Measurements from ENCODE around the gene ADSS2. TPM values are rescaled to one million over a fixed set of nuclear protein-coding genes. Genes with fewer than 3 reads are reported as not detected.

Gene ADSS2
- total RNA-seq, 1 experiment from 2014 or later: 46.2 TPM

- no peak for ATAC-seq
- H3K27me3 ChIP-seq (ENCODE audit: insufficient read depth, low read length): no peaks in the 10 kb centered on the region
- H3K9me3 ChIP-seq (ENCODE audit: control insufficient read depth in 1 of 2, insufficient read depth in 1 of 2, low read depth in 1 of 2, low read length in 2 of 2): no peaks in the 10 kb centered on the region
- H2AFZ ChIP-seq (ENCODE audit: low read depth, low read length, poor library complexity, severe bottlenecking): no peak overlapping the region
- H3K79me2 ChIP-seq (ENCODE audit: insufficient read depth, low read length): no peaks in the 10 kb centered on the region
- no peak overlapping the region for H3K4me2 ChIP-seq (ENCODE audit: low read length)
- no peaks in the 10 kb centered on the region for H4K20me1 ChIP-seq (ENCODE audit: insufficient read depth)
- TF ChIP-seq EZH2 (IDR thresholded peaks at IDR 0.05): no peak
- no peak for TF ChIP-seq JUND (IDR thresholded peaks at IDR 0.05)
- no peak for TF ChIP-seq CTCF (IDR thresholded peaks at IDR 0.05 in 2 of 3, conservative IDR thresholded peaks at IDR 0.05 in 1 of 3; ENCODE audit: borderline replicate concordance in 1 of 3, insufficient read depth in 1 of 3, low read depth in 2 of 3, low read length in 2 of 3)
- no peak for TF ChIP-seq SRF (IDR thresholded peaks at IDR 0.05; ENCODE audit: low read depth)
- no peak for TF ChIP-seq SIN3A (IDR thresholded peaks at IDR 0.05; ENCODE audit: low read depth)
- ChIA-PET RAD21 (ENCODE audit: low non-redundant PET in 1 of 2, low total read pairs in 2 of 2, uncharacterized antibody in 2 of 2, unreplicated experiment in 2 of 2) (no interaction called here), POLR2A (no interaction called here), CTCF (no interaction called here)
- no peak overlapping the region for H3K9ac ChIP-seq (ENCODE audit: low read length)
- intact Hi-C loops (cut with micrococcal nuclease): no loop called here
- H3K36me3 ChIP-seq (ENCODE audit: control insufficient read depth in 1 of 2, insufficient read depth in 2 of 2, low read length in 2 of 2): no peaks in the 10 kb centered on the region
- H3K4me1 ChIP-seq (ENCODE audit: control insufficient read depth in 1 of 2, insufficient read depth in 2 of 2, low read length in 2 of 2): no peaks in the 10 kb centered on the region
- no peak overlapping the region for H3K27ac ChIP-seq (ENCODE audit: low read depth, low read length)
- H3K9me2 ChIP-seq (ENCODE audit: insufficient read depth): no peaks in the 10 kb centered on the region
- DNase-seq (ENCODE audit: low read depth, low spot score): no peak
- no TSS peak for BruUV-seq (replicated peaks)
- H3K4me3 ChIP-seq (replicated peaks in 1 of 2; ENCODE audit: low read depth in 1 of 2, low read length in 2 of 2): no peak overlapping the region
Observed at GRCh38 chr1:244362476-244362875, 89.2 kb downstream of the ADSS2 start.

GRCh38 chr1:244361764-244362473 lies 89.8 kb downstream of the ADSS2 start:
- Histone ChIP-seq H2AFZ (ENCODE audit: low read depth, low read length, poor library complexity, severe bottlenecking) (no peak overlapping the region), H3K4me1 (ENCODE audit: control insufficient read depth in 1 of 2, insufficient read depth in 2 of 2, low read length in 2 of 2) (no peaks in the 10 kb centered on the region), H3K9ac (ENCODE audit: low read length) (no peak overlapping the region), H3K27me3 (ENCODE audit: insufficient read depth, low read length) (no peaks in the 10 kb centered on the region), H3K79me2 (ENCODE audit: insufficient read depth, low read length) (no peaks in the 10 kb centered on the region), H3K27ac (ENCODE audit: low read depth, low read length) (no peak overlapping the region), H3K9me3 (ENCODE audit: control insufficient read depth in 1 of 2, insufficient read depth in 1 of 2, low read depth in 1 of 2, low read length in 2 of 2) (no peaks in the 10 kb centered on the region), H3K36me3 (ENCODE audit: control insufficient read depth in 1 of 2, insufficient read depth in 2 of 2, low read length in 2 of 2) (no peaks in the 10 kb centered on the region), H3K9me2 (ENCODE audit: insufficient read depth) (no peaks in the 10 kb centered on the region), H3K4me2 (ENCODE audit: low read length) (no peak overlapping the region), H4K20me1 (ENCODE audit: insufficient read depth) (no peaks in the 10 kb centered on the region), H3K4me3 (replicated peaks in 1 of 2; ENCODE audit: low read depth in 1 of 2, low read length in 2 of 2) (no peak overlapping the region)
- intact Hi-C loops (cut with micrococcal nuclease): no loop called here
- ATAC-seq: no peak
- CTCF ChIA-PET: no interaction called here
- RAD21 ChIA-PET (ENCODE audit: low non-redundant PET in 1 of 2, low total read pairs in 2 of 2, uncharacterized antibody in 2 of 2, unreplicated experiment in 2 of 2): no interaction called here
- no peak for DNase-seq (ENCODE audit: low read depth, low spot score)
- POLR2A ChIA-PET: no interaction called here
- no TSS peak for BruUV-seq (replicated peaks)
- TF ChIP-seq TCF7L2 (IDR thresholded peaks at IDR 0.05; ENCODE audit: borderline replicate concordance, extremely low read depth, insufficient read depth, insufficient read length): no peak
- TF ChIP-seq YY1 (IDR thresholded peaks at IDR 0.05; ENCODE audit: extremely low read depth, insufficient replicate concordance, low read depth, low read length): no peak
- no peak for TF ChIP-seq CEBPB (IDR thresholded peaks at IDR 0.05; ENCODE audit: low read depth)
- no peak for TF ChIP-seq MAX (IDR thresholded peaks at IDR 0.05)
- TF ChIP-seq ATF3 (IDR thresholded peaks at IDR 0.05): no peak
- TF ChIP-seq ELF1 (IDR thresholded peaks at IDR 0.05; ENCODE audit: borderline replicate concordance, low read depth): no peak
- TF ChIP-seq ZBTB33 (IDR thresholded peaks at IDR 0.05; ENCODE audit: extremely low read depth, insufficient replicate concordance, low read length): no peak
- no peak for TF ChIP-seq SRF (IDR thresholded peaks at IDR 0.05; ENCODE audit: low read depth)
- no peak for TF ChIP-seq SP1 (IDR thresholded peaks at IDR 0.05; ENCODE audit: low read depth)

Data from HCT116 (cell line).